NCI-H1417 (cell line): ENCODE measurements around the gene LZTS2.
A peak's percentile ranks its signal among the peaks of the same experiment; 100 is the strongest.
"Not testable (repeated sequence)": the region's sequence is repeated elsewhere in the genome, so short reads cannot be mapped to it uniquely, and the experiment has no call there.

Experiments used
- DNase-seq, 3 experiments: peaks; one replicate each; lab custom pipeline; 2025; lab: John Stamatoyannopoulos, UW

Gene LZTS2

GRCh38 chr10:101033276-101033675 is 33.7 kb downstream of the LZTS2 start:
- no peak for DNase-seq

- DNase-seq = not testable (repeated sequence)
These were observed 34.8 kb downstream of the LZTS2 start for GRCh38 chr10:101034404-101034803.

GRCh38 chr10:101035314-101035713 is 35.7 kb downstream of the LZTS2 start:
- no peak for DNase-seq

- DNase-seq = no peak
These were observed 36.5 kb downstream of the LZTS2 start for GRCh38 chr10:101035916-101036702.

GRCh38 chr10:101036726-101037125 is 37.1 kb downstream of the LZTS2 start:
- no peak for DNase-seq

GRCh38 chr10:101038484-101038883 is 38.9 kb downstream of the LZTS2 start:
- no peak for DNase-seq

GRCh38 chr10:101040061-101040460 is 40.5 kb downstream of the LZTS2 start:
- no peak for DNase-seq

- DNase-seq = no peak
These were observed 41.2 kb downstream of the LZTS2 start for GRCh38 chr10:101040851-101041250.

GRCh38 chr10:101041252-101041761 is 41.7 kb downstream of the LZTS2 start:
- DNase-seq = peak; percentile 60 to 83 (median 74)

GRCh38 chr10:101042118-101042517 is 42.5 kb downstream of the LZTS2 start:
- DNase-seq = no peak

GRCh38 chr10:101042667-101043362 is 43.2 kb downstream of the LZTS2 start:
- DNase-seq = peak; percentile 87 to 95 (median 90)

GRCh38 chr10:101043363-101043707 is 43.7 kb downstream of the LZTS2 start:
- peak in 2 of 3 experiments; percentile 55 to 74 for DNase-seq

GRCh38 chr10:101044117-101044516 is 44.5 kb downstream of the LZTS2 start:
- DNase-seq = no peak

GRCh38 chr10:101046332-101047238 is 47.0 kb downstream of the LZTS2 start:
- peak in 1 of 3 experiments; percentile 65 for DNase-seq

GRCh38 chr10:101047268-101047667 is 47.7 kb downstream of the LZTS2 start:
- DNase-seq = no peak

- DNase-seq = peak; percentile 72 to 88 (median 84)
These were observed 48.6 kb downstream of the LZTS2 start for GRCh38 chr10:101047961-101048892.

GRCh38 chr10:101050208-101051069 is 50.8 kb downstream of the LZTS2 start:
- peak; percentile 70 to 90 (median 80) for DNase-seq

GRCh38 chr10:101052285-101052684 is 52.7 kb downstream of the LZTS2 start:
- no peak for DNase-seq

- no peak for DNase-seq
These were observed 53.9 kb downstream of the LZTS2 start for GRCh38 chr10:101053516-101053915.

GRCh38 chr10:101054351-101054750 is 54.7 kb downstream of the LZTS2 start:
- DNase-seq = no peak
